Limb (tissue), 2 donors: Measurements from ENCODE around the gene LGALS1.

Experiments used
- DNase-seq, 2 donors: peaks; one replicate each; pipeline ENCODE4 v3.0.0-alpha.2; 2016; ENCODE audit errors: extremely low spot score in 2 of 2

LGALS1 gene

DNA sequence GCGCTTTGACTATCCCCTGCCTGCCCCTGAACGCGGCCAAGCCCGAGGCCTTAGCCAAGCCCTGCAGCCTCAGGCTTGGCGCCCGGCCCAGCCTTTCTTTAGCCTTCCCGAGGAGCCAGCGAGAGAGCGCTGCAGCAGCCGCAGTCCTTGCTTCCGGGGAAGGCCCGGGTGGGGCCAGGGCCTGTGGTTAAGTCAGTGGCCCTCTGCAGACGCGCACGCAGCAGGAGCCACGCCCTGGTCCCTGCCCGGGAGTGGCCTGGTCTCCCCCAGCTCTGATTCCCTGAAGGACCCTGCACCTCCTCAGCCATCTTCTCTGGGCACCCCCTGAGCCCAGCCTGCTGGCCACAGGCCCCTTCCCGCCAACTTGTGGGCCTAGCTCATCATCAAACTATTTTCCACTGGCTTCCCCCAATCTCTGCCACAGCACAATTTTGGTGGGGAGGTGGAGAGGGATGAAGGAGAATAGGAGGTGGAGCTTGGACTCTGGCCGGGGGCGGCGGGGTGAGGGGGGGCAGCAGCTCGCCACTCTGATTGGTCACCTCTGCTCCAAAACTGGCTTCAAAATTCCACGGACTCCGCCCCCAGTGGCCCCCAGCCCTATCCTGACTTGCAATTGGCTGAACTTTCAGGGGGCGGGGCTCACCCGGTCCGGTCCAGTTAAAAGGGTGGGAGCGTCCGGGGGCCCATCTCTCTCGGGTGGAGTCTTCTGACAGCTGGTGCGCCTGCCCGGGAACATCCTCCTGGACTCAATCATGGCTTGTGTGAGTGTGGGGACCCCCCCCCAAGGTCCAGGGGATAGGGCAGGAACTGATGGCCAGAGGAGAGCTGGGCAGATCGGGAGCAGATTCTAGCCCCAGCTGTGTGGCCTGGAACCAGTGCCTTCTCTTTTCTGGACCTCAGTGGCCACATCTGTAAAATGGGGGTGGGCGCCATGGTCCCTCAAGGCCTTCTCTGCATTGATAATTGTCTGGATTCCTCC is at the start of gene LGALS1:
LGALS1 (plus strand) TSS at position 686 of the 979 bp plus-strand sequence; CDS start at position 753, 67 bp downstream.
- peak; percentile 95 for DNase-seq

DNA sequence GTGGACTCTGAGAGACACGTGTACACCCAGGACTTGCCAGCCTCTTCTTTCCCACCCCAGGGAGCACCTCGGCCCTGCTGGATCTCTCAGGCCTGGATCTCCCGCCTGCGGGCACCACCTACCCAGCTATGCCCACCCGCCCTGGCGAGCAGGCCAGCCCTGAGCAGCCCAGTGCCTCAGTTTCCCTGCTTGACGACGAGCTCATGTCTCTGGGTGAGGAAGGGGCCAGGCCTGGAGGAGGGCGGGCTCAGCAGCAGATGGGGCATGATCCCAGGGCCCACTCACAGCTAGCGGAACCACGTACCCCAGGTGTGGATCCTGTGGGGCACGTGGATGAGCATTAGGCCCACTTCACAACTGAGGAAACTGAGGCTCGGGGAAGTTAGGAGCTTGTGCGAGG is 49.7 kb upstream of the LGALS1 start:
- DNase-seq: no peak

DNA sequence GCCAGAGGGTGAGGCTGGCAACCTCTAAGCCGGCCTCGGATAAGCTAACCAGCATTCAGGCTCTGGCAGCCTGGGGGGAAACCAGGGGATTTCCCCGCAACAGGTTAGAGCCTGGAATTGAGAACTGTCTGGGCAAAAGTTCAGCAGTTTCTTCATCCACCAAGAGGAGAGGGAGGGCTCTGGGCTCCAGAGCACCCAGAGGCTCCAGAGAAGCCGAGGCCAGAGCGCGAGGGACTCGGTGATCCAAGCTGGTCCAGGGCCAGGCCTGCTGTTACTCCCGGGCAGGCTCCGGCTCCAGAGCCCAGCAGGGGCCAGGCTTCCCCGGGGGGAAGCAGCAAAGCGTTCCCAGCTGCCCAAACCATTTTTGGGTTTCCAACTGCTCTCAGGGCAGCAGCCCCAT is 49.3 kb upstream of the LGALS1 start:
- DNase-seq: no peak

DNA sequence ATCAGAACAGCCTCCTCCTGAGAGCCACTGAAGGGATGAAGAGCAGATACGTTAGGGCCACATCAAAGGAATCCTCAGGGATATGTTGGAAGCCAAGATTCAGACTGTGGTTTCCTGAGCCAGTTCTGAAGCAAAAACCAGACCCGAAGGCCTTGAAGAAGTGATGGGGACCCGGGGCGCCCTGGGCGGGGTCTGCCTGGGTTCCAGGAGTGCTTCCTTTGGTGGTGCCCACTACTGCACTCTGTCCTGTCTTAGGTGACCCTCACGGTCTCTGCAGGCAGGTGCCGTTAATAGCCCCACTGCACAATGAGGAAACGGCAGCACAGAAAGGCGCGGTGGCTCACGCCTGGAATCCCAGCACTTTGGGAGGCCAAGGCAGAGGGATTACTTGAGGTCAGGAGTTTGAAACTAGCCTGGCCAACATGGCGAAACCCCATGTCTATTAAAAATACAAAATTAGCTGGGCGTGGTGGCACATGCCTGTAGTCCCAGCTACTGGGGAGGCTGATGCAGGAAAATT is 48.8 kb upstream of the LGALS1 start:
- no peak for DNase-seq

GRCh38 chr22:37627121-37627520 is 48.3 kb upstream of the LGALS1 start:
- DNase-seq: no peak

- no peak for DNase-seq
These were observed 47.9 kb upstream of the LGALS1 start for GRCh38 chr22:37627545-37627944.

GRCh38 chr22:37628830-37629229 is 46.6 kb upstream of the LGALS1 start:
- DNase-seq: no peak

DNA sequence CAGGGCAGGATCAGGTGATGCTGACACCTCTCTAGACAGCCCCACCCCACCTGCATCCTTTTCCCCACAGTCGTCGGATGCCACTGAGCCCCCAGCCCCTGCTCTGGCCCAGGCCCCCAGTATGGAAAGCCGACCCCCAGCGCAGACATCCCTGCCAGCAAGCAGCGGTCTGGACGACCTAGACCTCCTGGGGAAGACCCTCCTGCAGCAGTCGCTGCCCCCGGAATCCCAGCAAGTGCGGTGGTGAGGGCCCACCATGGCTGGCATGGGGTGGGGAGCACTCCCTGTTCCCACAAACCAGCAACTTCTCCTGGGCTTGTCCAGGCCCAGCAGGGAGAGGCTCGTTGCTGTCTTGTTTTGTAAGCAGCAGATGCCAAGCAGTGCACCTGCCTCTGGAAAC is 45.5 kb upstream of the LGALS1 start:
- no peak for DNase-seq

GRCh38 chr22:37630839-37631435 is 44.5 kb upstream of the LGALS1 start:
- no peak for DNase-seq

- no peak for DNase-seq
These were observed 43.8 kb upstream of the LGALS1 start for GRCh38 chr22:37631448-37632173.

- DNase-seq: no peak
These were observed 43.0 kb upstream of the LGALS1 start for GRCh38 chr22:37632174-37633088.

- DNase-seq: no peak
These were observed 42.3 kb upstream of the LGALS1 start for GRCh38 chr22:37633089-37633624.

DNA sequence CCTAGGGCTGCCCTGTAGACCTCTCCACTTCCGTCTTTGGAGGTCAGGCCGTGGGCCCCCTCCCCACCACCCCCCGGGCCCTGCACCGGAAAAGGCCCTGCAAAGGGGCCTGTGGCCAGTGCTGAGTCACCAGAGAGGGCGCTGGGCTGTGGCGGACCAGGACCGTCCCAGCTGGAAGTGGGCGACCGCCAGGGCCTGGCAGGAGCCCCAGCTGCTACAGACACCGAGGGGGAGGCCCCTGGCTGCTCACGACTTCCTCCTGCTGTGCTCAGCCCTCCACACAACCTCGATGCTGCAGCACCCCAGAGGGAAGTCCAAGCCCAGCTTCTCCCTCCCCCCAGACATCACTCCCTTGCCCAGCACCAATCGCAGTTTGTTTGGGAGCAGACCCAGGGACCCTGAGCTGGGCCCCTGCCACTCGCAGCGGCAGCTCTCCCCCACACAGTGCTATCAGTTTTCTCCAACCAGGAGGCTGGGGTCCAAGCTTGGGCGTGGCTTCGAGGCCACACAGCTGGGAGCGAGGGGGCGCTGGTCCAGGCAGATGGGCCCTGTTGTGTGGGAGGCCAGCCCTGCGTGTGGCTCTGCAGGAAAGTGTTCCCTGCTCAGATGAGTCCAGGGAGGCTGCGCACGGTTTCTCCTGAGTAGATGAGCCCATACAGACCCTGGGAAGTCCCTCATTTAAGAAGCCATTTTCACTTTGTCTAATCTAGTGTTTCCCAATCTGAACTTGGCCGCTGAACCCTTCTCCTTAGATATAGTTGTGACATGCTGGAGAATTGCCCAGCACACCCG is 41.6 kb upstream of the LGALS1 start:
- DNase-seq: peak; percentile 88 to 90

DNA sequence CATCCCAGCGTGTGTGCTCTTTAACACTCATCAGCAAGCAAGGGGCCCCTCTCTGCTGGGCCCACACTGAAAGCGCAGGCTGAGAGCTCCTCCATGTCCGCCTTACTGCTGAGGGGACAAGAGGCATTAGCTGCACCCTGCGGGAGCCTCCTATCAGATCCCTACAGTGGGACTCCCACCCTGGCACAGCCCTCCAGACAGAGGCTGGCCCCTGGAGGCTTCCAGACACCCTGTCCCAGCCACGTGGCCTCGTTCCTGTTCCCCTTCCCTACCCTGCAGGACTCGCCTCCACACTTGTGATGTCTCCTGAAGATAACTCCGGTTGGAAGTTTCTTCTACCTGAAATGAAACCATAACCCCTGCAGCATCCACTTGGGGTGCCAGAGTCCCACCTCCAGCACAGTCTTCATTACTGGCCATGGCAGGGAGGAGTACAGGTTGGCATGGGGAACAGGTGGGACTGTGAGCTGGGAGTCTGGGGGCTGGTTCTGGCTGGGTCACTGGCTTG is 41.0 kb upstream of the LGALS1 start:
- no peak for DNase-seq

DNA sequence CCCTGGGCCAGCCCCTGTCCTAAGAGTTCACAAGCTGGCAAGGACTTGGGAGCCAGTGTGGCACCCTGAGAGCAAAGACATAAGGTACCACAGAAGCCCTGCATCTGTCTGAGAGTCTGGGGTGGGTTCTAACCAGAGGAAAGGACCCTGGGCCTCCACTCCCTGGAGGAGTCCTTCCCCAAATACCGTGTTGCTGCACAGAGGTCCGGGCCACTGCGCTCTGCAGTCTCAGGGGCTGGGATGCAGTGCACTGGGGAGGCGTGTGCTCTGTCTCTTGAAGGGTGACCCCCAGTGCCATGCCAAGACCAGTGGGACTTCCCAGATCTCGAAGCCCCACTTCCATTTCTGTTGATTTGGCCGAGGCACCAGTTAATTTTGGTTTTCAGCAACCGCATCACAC is 40.3 kb upstream of the LGALS1 start:
- no peak for DNase-seq

GRCh38 chr22:37636186-37636948 is 39.1 kb upstream of the LGALS1 start:
- DNase-seq: no peak

- no peak for DNase-seq
These were observed 38.5 kb upstream of the LGALS1 start for GRCh38 chr22:37636949-37637273.

DNA sequence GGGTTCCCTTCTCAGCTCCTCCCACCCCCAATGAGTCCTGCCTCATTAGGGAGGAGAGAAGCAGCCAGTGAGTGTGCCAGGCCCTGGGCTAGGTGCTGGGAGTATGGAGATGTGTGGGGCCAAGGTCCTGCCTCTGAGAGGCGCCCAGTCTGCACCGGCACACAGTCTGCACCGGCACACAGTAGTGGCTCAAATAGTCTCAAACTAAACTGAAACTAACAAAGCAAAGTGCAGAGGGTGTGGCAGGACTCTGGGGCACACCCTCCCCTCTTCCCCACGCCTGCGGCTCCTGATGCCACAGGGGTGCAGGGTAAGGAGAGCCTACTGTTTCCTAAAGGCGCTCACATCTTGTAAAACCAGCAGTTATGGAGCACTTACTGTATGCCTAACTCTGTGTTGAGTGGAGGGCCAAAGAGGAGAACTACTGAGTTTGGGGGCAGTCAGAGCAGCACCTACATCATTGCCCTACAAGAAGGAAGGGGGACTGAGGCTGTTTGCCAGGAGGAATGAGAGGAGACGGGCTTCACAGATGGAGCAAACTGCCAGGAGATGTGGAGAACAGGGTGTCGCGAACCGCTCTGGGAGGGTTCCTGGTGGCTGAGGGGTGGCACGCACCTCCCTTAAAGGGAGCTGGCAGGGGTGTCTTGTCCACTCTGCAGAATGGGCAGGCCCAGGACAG is 36.9 kb upstream of the LGALS1 start:
- peak in 1 of 2 donors; percentile 36 for DNase-seq
